Uterus (tissue), 4 donors: ENCODE results near the gene PTPRN2. TPM values are rescaled to one million over a fixed set of nuclear protein-coding genes. Genes with fewer than 3 reads are reported as not detected.

Experiments
- DNase-seq, 2 donors: peaks; one replicate each; pipeline ENCODE4 v3.0.0-alpha.2; 2019 to 2020
- H3K27ac ChIP-seq, 2 donors: fragments of 200-600 bp; sonication (generic); 1 replicate in 1 of 2; 2 replicates in 1 of 2; pipeline ENCODE4 v1.5.1; 2016 to 2018
- H3K27me3 ChIP-seq, 2 donors: fragments of 200-600 bp; sonication (generic); one replicate each; pipeline ENCODE4 v1.5.1; 2018 to 2019; ENCODE audit warnings: control low read depth in 1 of 2
- H3K36me3 ChIP-seq, 2 donors: fragments of 200-600 bp; sonication (generic); one replicate each; pipeline ENCODE4 v1.5.1; 2019; ENCODE audit warnings: control low read depth in 1 of 2
- H3K4me1 ChIP-seq, 2 donors: fragments of 200-600 bp; sonication (generic); one replicate each; pipeline ENCODE4 v1.5.1; 2018 to 2019; ENCODE audit warnings: control low read depth in 1 of 2
- H3K4me3 ChIP-seq, 2 donors: fragments of 200-600 bp; sonication (generic); 1 replicate in 1 of 2; 2 replicates in 1 of 2; pipeline ENCODE4 v1.5.1; 2018 to 2019; ENCODE audit warnings: mild to moderate bottlenecking in 1 of 2
- H3K9me3 ChIP-seq, 2 donors: fragments of 200-600 bp; sonication (generic); one replicate each; pipeline ENCODE4 v1.5.1; 2019; ENCODE audit warnings: control low read depth in 1 of 2
- CTCF ChIP-seq, 4 experiments: fragments of 200-600 bp in 2 of 4; fragments of 450-650 bp in 2 of 4; sonication (generic) in 2 of 4; IDR thresholded peaks; one replicate each; pipeline ENCODE4 v1.5.1; 2016 to 2019; ENCODE audit warnings: antibody characterized with exemption in 4 of 4, mild to moderate bottlenecking in 2 of 4, moderate library complexity in 1 of 4
- POLR2A ChIP-seq, 2 donors: fragments of 450-650 bp; IDR thresholded peaks; one replicate each; pipeline ENCODE4 v1.6.1; 2016; ENCODE audit warnings: antibody characterized with exemption in 2 of 2, mild to moderate bottlenecking in 1 of 2, moderate library complexity in 1 of 2
- intact Hi-C: fragments of 100-400 bp; cut with DNase I; formaldehyde crosslinking; loops from one replicate; pipeline ENCODE4 v1.15.1; 2023; ENCODE audit warnings: low total_unique reads
- total RNA-seq, 4 donors: library from RNA; depleted of rRNA in 3 of 4; stranded (reverse); fragments of >200 nt in 3 of 4; gene quantifications; one replicate each; pipeline versions ENCODE4 v1.1.0 to v1.2.4, GENCODE V29; 2014 to 2023
- donor health status: DM: yes; HTN: yes; CAD: no.

PTPRN2 gene
- total RNA-seq, 4 donors from 2014 or later = 1.2 to 5.2 (median 2.3) TPM

GRCh38 chr7:157616931-157617330 is 970.7 kb downstream of the PTPRN2 start:
- Histone ChIP-seq H3K4me3 (no peak overlapping the region), H3K27ac (no peak overlapping the region), H3K4me1 (peaks cover 0 to 5% of the 10 kb centered on the region in 2 donors), H3K36me3 (no peaks in the 10 kb centered on the region), H3K9me3 (no peaks in the 10 kb centered on the region), H3K27me3 (no peaks in the 10 kb centered on the region)
- DNase-seq = no peak
- TF ChIP-seq POLR2A (IDR thresholded peaks at IDR 0.05) (no peak), CTCF (IDR thresholded peaks at IDR 0.05) (no peak)
- intact Hi-C loops = no loop called here

- intact Hi-C loops = no loop called here
- H3K27me3 ChIP-seq = no peaks in the 10 kb centered on the region
- peak overlapping the region; percentile 35 to 38 for H3K27ac ChIP-seq
- no peak overlapping the region for H3K4me3 ChIP-seq
- peaks cover 0 to 5% of the 10 kb centered on the region in 2 donors for H3K4me1 ChIP-seq
- no peak for DNase-seq
- no peaks in the 10 kb centered on the region for H3K36me3 ChIP-seq
- no peaks in the 10 kb centered on the region for H3K9me3 ChIP-seq
- TF ChIP-seq CTCF (IDR thresholded peaks at IDR 0.05) = no peak
These were observed 971.2 kb downstream of the PTPRN2 start for GRCh38 chr7:157616426-157616825.

- DNase-seq = no peak
- peak overlapping the region; percentile 35 to 38 for H3K27ac ChIP-seq
These were observed 971.8 kb downstream of the PTPRN2 start for GRCh38 chr7:157615852-157616251.

GRCh38 chr7:157615101-157615817 is 972.4 kb downstream of the PTPRN2 start:
- Histone ChIP-seq H3K27ac (peak overlapping the region; percentile 35 to 38), H3K36me3 (no peaks in the 10 kb centered on the region), H3K4me3 (no peak overlapping the region), H3K9me3 (no peaks in the 10 kb centered on the region), H3K27me3 (no peaks in the 10 kb centered on the region), H3K4me1 (peaks cover 0 to 5% of the 10 kb centered on the region in 2 donors)
- TF ChIP-seq POLR2A (IDR thresholded peaks at IDR 0.05) (no peak), CTCF (IDR thresholded peaks at IDR 0.05) (no peak)
- DNase-seq = peak; percentile 30 to 34
- intact Hi-C loops = no loop called here

More at GRCh38 chr7:157615852-157616251, 971.8 kb downstream of the PTPRN2 start:
- H3K4me1 ChIP-seq = peaks cover 0 to 5% of the 10 kb centered on the region in 2 donors
- H3K27me3 ChIP-seq = no peaks in the 10 kb centered on the region
- H3K4me3 ChIP-seq = no peak overlapping the region
- H3K36me3 ChIP-seq = no peaks in the 10 kb centered on the region
- intact Hi-C loops = no loop called here
- TF ChIP-seq CTCF (IDR thresholded peaks at IDR 0.05) = no peak
- TF ChIP-seq POLR2A (IDR thresholded peaks at IDR 0.05) = no peak
- H3K9me3 ChIP-seq = no peaks in the 10 kb centered on the region

- Histone ChIP-seq H3K4me1 (peaks cover 0 to 5% of the 10 kb centered on the region in 2 donors), H3K9me3 (no peaks in the 10 kb centered on the region), H3K27me3 (no peaks in the 10 kb centered on the region), H3K27ac (peak overlapping the region; percentile 31 to 38), H3K36me3 (no peaks in the 10 kb centered on the region), H3K4me3 (no peak overlapping the region)
- no peak for DNase-seq
- TF ChIP-seq CTCF (IDR thresholded peaks at IDR 0.05) (no peak), POLR2A (IDR thresholded peaks at IDR 0.05) (no peak)
- intact Hi-C loops = no loop called here
These were observed 973.1 kb downstream of the PTPRN2 start for GRCh38 chr7:157614457-157615020.
